DND-41 (cell line): ENCODE data around the gene FN3KRP.
A peak's percentile ranks its signal among the peaks of the same experiment; 100 is the strongest.

Experiments
- ATAC-seq: fragments of 200-7000 bp; cut with Tn5 transposase; 3 replicates; pipeline ENCODE4 v1.9.1; 2021; ENCODE audit warnings: low read depth; ENCODE audit not compliant: insufficient read depth
- DNase-seq: peaks from one replicate; pipeline ENCODE4 v3.0.0-alpha.2; 2020
- H2AFZ ChIP-seq: 2 replicates; pipeline ENCODE4 v1.6.0; 2012; ENCODE audit warnings: low read depth, low read length
- H3K27ac ChIP-seq: 2 replicates; pipeline ENCODE4 v1.5.1; 2012; ENCODE audit warnings: low read length, inconsistent platforms
- H3K27me3 ChIP-seq: fragments of 200-600 bp; sonication (generic); 2 replicates; pipeline ENCODE4 v1.6.0; 2012; ENCODE audit warnings: low read length, mild to moderate bottlenecking, inconsistent platforms; ENCODE audit not compliant: insufficient read depth, poor library complexity
- H3K36me3 ChIP-seq: 2 replicates; pipeline ENCODE4 v1.5.1; 2012; ENCODE audit warnings: low read length, inconsistent platforms; ENCODE audit not compliant: insufficient read depth
- H3K4me1 ChIP-seq: 2 replicates; pipeline ENCODE4 v1.5.1; 2012; ENCODE audit warnings: mild to moderate bottlenecking, low read length; ENCODE audit not compliant: insufficient read depth
- H3K4me2 ChIP-seq: 2 replicates; pipeline ENCODE4 v1.6.0; 2012; ENCODE audit warnings: mild to moderate bottlenecking, moderate library complexity, low read length, inconsistent platforms; ENCODE audit not compliant: insufficient read depth
- H3K4me3 ChIP-seq, 2 experiments: fragments of 200-600 bp in 1 of 2; shearing (Covaris generic) in 1 of 2; 2 replicates each; pipeline ENCODE4 v1.5.1; 2012 to 2016; ENCODE audit warnings: inconsistent platforms in 2 of 2, low read length in 2 of 2, mild to moderate bottlenecking in 2 of 2, low read depth in 1 of 2, moderate library complexity in 1 of 2
- H3K79me2 ChIP-seq: 2 replicates; pipeline ENCODE4 v1.6.0; 2012; ENCODE audit warnings: low read length, inconsistent platforms; ENCODE audit not compliant: insufficient read depth
- H3K9ac ChIP-seq: 2 replicates; pipeline ENCODE4 v1.6.0; 2012; ENCODE audit warnings: low read depth, mild to moderate bottlenecking, inconsistent platforms, low read length, moderate library complexity
- H3K9me3 ChIP-seq: 2 replicates; pipeline ENCODE4 v1.5.1; 2012; ENCODE audit warnings: low read length, moderate library complexity, mild to moderate bottlenecking, inconsistent platforms; ENCODE audit not compliant: insufficient read depth, severe bottlenecking
- H4K20me1 ChIP-seq: 2 replicates; pipeline ENCODE4 v1.6.0; 2012; ENCODE audit warnings: low read length; ENCODE audit not compliant: insufficient read depth
- CTCF ChIP-seq: IDR thresholded peaks from 2 replicates; pipeline ENCODE4 v1.5.1; 2012; ENCODE audit warnings: borderline replicate concordance, low read length, moderate library complexity, mild to moderate bottlenecking; ENCODE audit not compliant: poor library complexity, severe bottlenecking; ENCODE audit errors: extremely low read depth
- EZH2 ChIP-seq: IDR thresholded peaks from 3 replicates; pipeline ENCODE4 v1.6.1; 2012; ENCODE audit warnings: borderline replicate concordance, low read depth, mild to moderate bottlenecking, moderate library complexity, low read length, inconsistent platforms; ENCODE audit not compliant: severe bottlenecking

Gene FN3KRP

GRCh38 chr17:82696916-82697807, 19.3 kb upstream of the FN3KRP start:
- Histone ChIP-seq H3K9me3 (peaks cover 18% of the 10 kb centered on the region), H4K20me1 (no peaks in the 10 kb centered on the region; the same call in none of the 2 replicates), H3K36me3 (no peaks in the 10 kb centered on the region), H2AFZ (no peak overlapping the region), H3K79me2 (no peaks in the 10 kb centered on the region), H3K4me1 (peaks cover 19% of the 10 kb centered on the region), H3K4me2 (peak overlapping the region; percentile 92), H3K27me3 (no peaks in the 10 kb centered on the region), H3K27ac (no peak overlapping the region), H3K4me3 (peak overlapping the region in 1 of 2 experiments; percentile 67; a peak in 3 of 4 replicates), H3K9ac (peak overlapping the region; percentile 60; the same call in 1 of the 2 replicates)
- no peak for ATAC-seq
- TF ChIP-seq EZH2 (no peak), CTCF (no peak)
- DNase-seq: no peak

GRCh38 chr17:82697808-82698064, 18.8 kb upstream of the FN3KRP start:
- Histone ChIP-seq H3K9me3 (peaks cover 18% of the 10 kb centered on the region), H3K9ac (peak overlapping the region; percentile 60), H3K4me1 (peaks cover 19% of the 10 kb centered on the region), H3K36me3 (no peaks in the 10 kb centered on the region), H3K4me2 (peak overlapping the region; percentile 92), H3K27ac (no peak overlapping the region), H3K79me2 (no peaks in the 10 kb centered on the region), H3K27me3 (no peaks in the 10 kb centered on the region), H3K4me3 (peak overlapping the region; percentile 25 to 67; a peak in 3 of 4 replicates), H2AFZ (no peak overlapping the region), H4K20me1 (no peaks in the 10 kb centered on the region; the same call in none of the 2 replicates)
- DNase-seq (no peak), ATAC-seq (no peak)
- TF ChIP-seq EZH2 (no peak), CTCF (no peak)

GRCh38 chr17:82698065-82698973, 18.2 kb upstream of the FN3KRP start, which contains the start of gene RAB40B:
Gene RAB40B, minus strand, starts transcription at chr17:82698698. Its CDS starts 102 bp downstream, at chr17:82698596.
- Histone ChIP-seq H3K4me1 (peaks cover 19% of the 10 kb centered on the region), H3K79me2 (no peaks in the 10 kb centered on the region), H3K27me3 (no peaks in the 10 kb centered on the region), H3K4me2 (peak within 1 kb of the TSS; percentile 92), H3K36me3 (no peaks in the 10 kb centered on the region), H3K9me3 (peaks cover 18% of the 10 kb centered on the region), H3K9ac (peak within 1 kb of the TSS; percentile 60), H3K4me3 (peak within 1 kb of the TSS; percentile 35 to 67; a peak in 3 of 4 replicates), H2AFZ (peak within 1 kb of the TSS; percentile 73), H3K27ac (no peak within 1 kb of the TSS), H4K20me1 (no peaks in the 10 kb centered on the region; the same call in none of the 2 replicates)
- ATAC-seq: peak; percentile 97
- TF ChIP-seq CTCF: no peak
- no peak for TF ChIP-seq EZH2
- peak; percentile 100 for DNase-seq
